Cardiac fibroblast (primary cell): ENCODE data around the gene GNAT2.

Experiments used
- DNase-seq, 2 donors: peaks; one replicate each; pipeline versions ENCODE4 v3.0.0 to v3.0.0-alpha.2; 2010; ENCODE audit warnings: low read depth in 2 of 2
- H3K4me3 ChIP-seq, 2 donors: replicated peaks in 1 of 2; 1 replicate in 1 of 2; 2 replicates in 1 of 2; pipeline ENCODE4 v1.5.1; 2011; ENCODE audit warnings: low read depth in 2 of 2, low read length in 2 of 2, mild to moderate bottlenecking in 2 of 2, moderate library complexity in 1 of 2
- CTCF ChIP-seq: IDR thresholded peaks from one replicate; pipeline ENCODE4 v1.5.1; 2011; ENCODE audit warnings: low read depth, mild to moderate bottlenecking, low read length, inconsistent platforms

The GNAT2 gene

GRCh38 chr1:109659997-109660690 is 40.7 kb upstream of the GNAT2 start:
- DNase-seq, result no peak
- H3K4me3 ChIP-seq, result no peak overlapping the region

GRCh38 chr1:109659145-109659544 is 39.7 kb upstream of the GNAT2 start:
- no peak for TF ChIP-seq CTCF
- no peak overlapping the region for H3K4me3 ChIP-seq
- no peak for DNase-seq

More at GRCh38 chr1:109659997-109660690, 40.7 kb upstream of the GNAT2 start:
- no peak for TF ChIP-seq CTCF

- DNase-seq, result no peak
- no peak overlapping the region for H3K4me3 ChIP-seq
- TF ChIP-seq CTCF, result no peak
Observed at GRCh38 chr1:109658533-109659042, 39.2 kb upstream of the GNAT2 start.

GRCh38 chr1:109657970-109658369 is 38.6 kb upstream of the GNAT2 start:
- DNase-seq, result no peak
- no peak for TF ChIP-seq CTCF

GRCh38 chr1:109657395-109657794 is 38.0 kb upstream of the GNAT2 start:
- no peak overlapping the region for H3K4me3 ChIP-seq
- DNase-seq, result no peak
- no peak for TF ChIP-seq CTCF

More at GRCh38 chr1:109657970-109658369, 38.6 kb upstream of the GNAT2 start:
- H3K4me3 ChIP-seq, result no peak overlapping the region

- H3K4me3 ChIP-seq, result peak within 1 kb of the TSS; percentile 63 to 79
- no peak for TF ChIP-seq CTCF
- DNase-seq, result peak; percentile 84 to 91
Observed at GRCh38 chr1:109655615-109656519, 36.5 kb upstream of the GNAT2 start, which contains the start of gene GSTM4. TSS of gene GSTM4 (plus strand) at chr1:109656099. CDS start at chr1:109656390, 291 bp downstream.
